ENCODE measurements around the gene SNAI3.

DNA sequence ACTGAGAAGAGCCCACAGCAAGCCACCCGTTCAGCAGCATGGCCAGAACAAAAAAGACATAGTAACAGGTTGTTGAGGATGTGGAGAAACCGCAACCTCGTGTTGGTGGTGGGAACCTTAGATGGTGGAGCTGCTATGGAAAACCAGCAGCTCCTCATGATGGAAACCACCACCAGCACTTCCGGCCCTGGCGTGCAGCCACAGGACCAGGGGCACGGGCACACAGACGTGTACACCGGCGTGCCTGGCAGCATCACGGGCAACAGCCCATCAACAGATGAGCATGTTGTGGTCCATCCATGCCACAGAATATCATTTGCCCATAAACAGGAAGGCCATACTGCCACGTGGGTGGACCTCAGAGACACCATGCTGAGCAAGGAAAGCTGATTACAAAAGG, 31.9 kb upstream of the SNAI3 start:
- TF ChIP-seq SNAI2 (CRISPR knock-in tag; IDR thresholded peaks at IDR 0.05) = no peak
- TF ChIP-seq ESRRG (CRISPR knock-in tag; IDR thresholded peaks at IDR 0.05) = no peak
- TF ChIP-seq ZNF8 (CRISPR knock-in tag; IDR thresholded peaks at IDR 0.05) = no peak
- no peak for TF ChIP-seq ZNF70 (CRISPR knock-in tag; IDR thresholded peaks at IDR 0.05)
- no peak for TF ChIP-seq BACH2 (CRISPR knock-in tag; IDR thresholded peaks at IDR 0.05; ENCODE audit: borderline replicate concordance)
- no peak for TF ChIP-seq ISL1 (CRISPR knock-in tag; IDR thresholded peaks at IDR 0.05)
- TF ChIP-seq, protein P1, sequence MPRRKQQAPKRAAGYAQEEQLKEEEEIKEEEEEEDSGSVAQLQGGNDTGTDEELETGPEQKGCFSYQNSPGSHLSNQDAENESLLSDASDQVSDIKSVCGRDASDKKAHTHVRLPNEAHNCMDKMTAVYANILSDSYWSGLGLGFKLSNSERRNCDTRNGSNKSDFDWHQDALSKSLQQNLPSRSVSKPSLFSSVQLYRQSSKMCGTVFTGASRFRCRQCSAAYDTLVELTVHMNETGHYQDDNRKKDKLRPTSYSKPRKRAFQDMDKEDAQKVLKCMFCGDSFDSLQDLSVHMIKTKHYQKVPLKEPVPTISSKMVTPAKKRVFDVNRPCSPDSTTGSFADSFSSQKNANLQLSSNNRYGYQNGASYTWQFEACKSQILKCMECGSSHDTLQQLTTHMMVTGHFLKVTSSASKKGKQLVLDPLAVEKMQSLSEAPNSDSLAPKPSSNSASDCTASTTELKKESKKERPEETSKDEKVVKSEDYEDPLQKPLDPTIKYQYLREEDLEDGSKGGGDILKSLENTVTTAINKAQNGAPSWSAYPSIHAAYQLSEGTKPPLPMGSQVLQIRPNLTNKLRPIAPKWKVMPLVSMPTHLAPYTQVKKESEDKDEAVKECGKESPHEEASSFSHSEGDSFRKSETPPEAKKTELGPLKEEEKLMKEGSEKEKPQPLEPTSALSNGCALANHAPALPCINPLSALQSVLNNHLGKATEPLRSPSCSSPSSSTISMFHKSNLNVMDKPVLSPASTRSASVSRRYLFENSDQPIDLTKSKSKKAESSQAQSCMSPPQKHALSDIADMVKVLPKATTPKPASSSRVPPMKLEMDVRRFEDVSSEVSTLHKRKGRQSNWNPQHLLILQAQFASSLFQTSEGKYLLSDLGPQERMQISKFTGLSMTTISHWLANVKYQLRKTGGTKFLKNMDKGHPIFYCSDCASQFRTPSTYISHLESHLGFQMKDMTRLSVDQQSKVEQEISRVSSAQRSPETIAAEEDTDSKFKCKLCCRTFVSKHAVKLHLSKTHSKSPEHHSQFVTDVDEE (CRISPR knock-in tag; IDR thresholded peaks at IDR 0.05) = no peak
